K562 (cell line): ENCODE data around the gene FHIT. TPM values are rescaled to one million over a fixed set of nuclear protein-coding genes. Genes with fewer than 3 reads are reported as not detected.

Experiments used
- ATAC-seq: fragments of 200-7000 bp; cut with Tn5 transposase; 3 replicates; pipeline ENCODE4 v1.9.1; 2020; ENCODE audit warnings: moderate library complexity
- BruUV-seq: library from RNA; stranded (reverse); fragments of 400-500 nt; replicated peaks from 2 replicates; lab custom pipeline; 2021; lab: Mats Ljungman, UMichigan
- CTCF ChIA-PET: fragments of 300-600 bp; formaldehyde crosslinking; extraction: SDS; loops from one replicate; lab custom pipeline; 2021; ENCODE audit warnings: low intra/inter-chr PET ratio; lab: Yijun Ruan, JAX
- POLR2A ChIA-PET: fragments of 300-600, 350-650 bp; sonication (Branson Sonifier 250); formaldehyde crosslinking; extraction: SDS; loops from one replicate; lab custom pipeline; 2021; ENCODE audit warnings: antibody characterized with exemption, inconsistent platforms; lab: Yijun Ruan, JAX
- DNase-seq, 4 experiments: peaks; one replicate each; pipeline versions ENCODE4 v3.0.0 to v3.0.0-alpha.2; 2011 to 2018; ENCODE audit warnings: low spot score in 3 of 4, mixed read lengths in 3 of 4; ENCODE audit errors: extremely low read depth in 1 of 4
- FAIRE-seq: peaks from 2 replicates; lab custom pipeline; 2011; peaks lifted over from hg19 to GRCh38; lab: Jason Lieb, UNC
- H2AFZ ChIP-seq: 2 replicates; pipeline ENCODE4 v1.6.0; 2011; ENCODE audit warnings: low read depth, low read length, control low read depth, inconsistent platforms
- H3K27ac ChIP-seq: fragments of 200-600 bp; 3 replicates; pipeline ENCODE4 v1.8.0; 2011; ENCODE audit warnings: low read depth, mild to moderate bottlenecking, control low read depth, inconsistent platforms, low read length, moderate library complexity, mixed read lengths; ENCODE audit errors: extremely low read depth
- H3K27me3 ChIP-seq, 2 experiments: fragments of 300-600 bp in 1 of 2; 2 replicates in 1 of 2; 3 replicates in 1 of 2; pipeline versions ENCODE4 v1.6.0 to v1.8.0; 2011; ENCODE audit warnings: inconsistent platforms in 2 of 2, low read length in 2 of 2, mild to moderate bottlenecking in 1 of 2, mixed read lengths in 1 of 2, moderate library complexity in 1 of 2; ENCODE audit not compliant: control insufficient read depth in 2 of 2, insufficient read depth in 2 of 2
- H3K36me3 ChIP-seq: fragments of 300-600 bp; 3 replicates; pipeline ENCODE4 v1.8.0; 2011; ENCODE audit warnings: mild to moderate bottlenecking, low read length, inconsistent platforms; ENCODE audit not compliant: control insufficient read depth, insufficient read depth
- H3K4me1 ChIP-seq, 2 experiments: fragments of 200-600 bp in 1 of 2; replicated peaks in 1 of 2; 2 replicates in 1 of 2; 3 replicates in 1 of 2; pipeline versions ENCODE4 v1.5.1 to v1.8.0; 2011; ENCODE audit warnings: inconsistent platforms in 2 of 2, low read length in 2 of 2, mild to moderate bottlenecking in 1 of 2, mixed read lengths in 1 of 2, moderate library complexity in 1 of 2; ENCODE audit not compliant: control insufficient read depth in 2 of 2, insufficient read depth in 2 of 2
- H3K4me2 ChIP-seq: 2 replicates; pipeline ENCODE4 v1.6.1; 2011; ENCODE audit warnings: low read length, control low read depth, inconsistent platforms, mixed read lengths; ENCODE audit not compliant: insufficient read depth
- H3K4me3 ChIP-seq: fragments of 200-600 bp; sonication (generic), shearing (Covaris generic); 2 replicates; pipeline ENCODE4 v1.5.1; 2016; ENCODE audit warnings: control low read depth, inconsistent platforms
- H3K79me2 ChIP-seq: fragments of 200-600 bp; 3 replicates; pipeline ENCODE4 v1.8.0; 2011; ENCODE audit warnings: low read length, inconsistent platforms; ENCODE audit not compliant: control insufficient read depth, insufficient read depth
- H3K9ac ChIP-seq, 2 experiments: 2 replicates each; pipeline versions ENCODE4 v1.6.0 to v1.6.1; 2011; ENCODE audit warnings: low read depth in 2 of 2, low read length in 2 of 2, control low read depth in 1 of 2, inconsistent platforms in 1 of 2, mild to moderate bottlenecking in 1 of 2, mixed read lengths in 1 of 2; ENCODE audit not compliant: insufficient read depth in 1 of 2
- H3K9me1 ChIP-seq: one replicate; pipeline ENCODE4 v1.6.0; 2011; ENCODE audit warnings: inconsistent platforms, mild to moderate bottlenecking, low read length, moderate library complexity; ENCODE audit not compliant: control insufficient read depth, insufficient read depth
- H3K9me3 ChIP-seq: replicated peaks from 2 replicates; pipeline ENCODE4 v1.5.1; 2011; ENCODE audit warnings: low read depth, low read length, inconsistent platforms; ENCODE audit not compliant: control insufficient read depth, insufficient read depth
- H4K20me1 ChIP-seq: replicated peaks from 2 replicates; pipeline ENCODE4 v1.6.1; 2011; ENCODE audit warnings: low read length, inconsistent platforms, mixed read lengths; ENCODE audit not compliant: control insufficient read depth, insufficient read depth
- CREB3 ChIP-seq: fragments of 450-650 bp; conservative IDR thresholded peaks from 2 replicates; pipeline ENCODE4 v1.6.1; 2016; ENCODE audit warnings: missing genetic modification characterization, low read depth, mild to moderate bottlenecking, missing compliant biosample characterization, moderate library complexity
- E2F8 ChIP-seq: fragments of 450-650 bp; IDR thresholded peaks from 2 replicates; pipeline ENCODE4 v1.7.1; 2018; ENCODE audit warnings: mild to moderate bottlenecking, low read depth; ENCODE audit not compliant: partially characterized antibody
- PHB ChIP-seq: fragments of 250-450 bp; sonication (Bioruptor Pico); IDR thresholded peaks from 2 replicates; pipeline ENCODE4 v1.5.0; 2021
- WHSC1 ChIP-seq: IDR thresholded peaks from one replicate; pipeline ENCODE4 v1.6.1; 2012; ENCODE audit warnings: low read length, control low read depth, inconsistent platforms
- XRCC5 ChIP-seq: fragments of 200-400 bp; formaldehyde crosslinking; IDR thresholded peaks from 2 replicates; pipeline ENCODE4 v1.6.1; 2017; ENCODE audit warnings: low read depth, mild to moderate bottlenecking, low read length
- ZBTB34 ChIP-seq: fragments of 250-450 bp; sonication (Bioruptor Pico); IDR thresholded peaks from 2 replicates; pipeline ENCODE4 v1.8.0; 2021; ENCODE audit warnings: mild to moderate bottlenecking, moderate library complexity
- ZKSCAN3 ChIP-seq: fragments of 250-450 bp; sonication (Bioruptor Pico); IDR thresholded peaks from 2 replicates; pipeline ENCODE4 v1.4.0; 2020
- ZNF140 ChIP-seq: fragments of 250-450 bp; sonication (Bioruptor Pico); IDR thresholded peaks from 2 replicates; pipeline ENCODE4 v1.8.0; 2021; ENCODE audit warnings: moderate library complexity, mild to moderate bottlenecking, inconsistent platforms
- ZNF143 ChIP-seq: sonication (generic); formaldehyde crosslinking; IDR thresholded peaks from 2 replicates; pipeline ENCODE4 v1.9.0; 2022; ENCODE audit warnings: mild to moderate bottlenecking, missing genetic modification reagents
- ZNF165 ChIP-seq: fragments of 250-450 bp; sonication (Bioruptor Pico); IDR thresholded peaks from 2 replicates; pipeline ENCODE4 v1.4.0; 2020; ENCODE audit warnings: borderline replicate concordance
- ZNF232 ChIP-seq: sonication (generic); formaldehyde crosslinking; IDR thresholded peaks from 2 replicates; pipeline ENCODE4 v1.8.0; 2022; ENCODE audit warnings: mild to moderate bottlenecking, missing genetic modification reagents
- ZNF24 ChIP-seq: fragments of 450-650 bp; IDR thresholded peaks from 2 replicates; pipeline ENCODE4 v1.6.1; 2016
- ZNF282 ChIP-seq: sonication (generic); formaldehyde crosslinking; IDR thresholded peaks from 2 replicates; pipeline ENCODE4 v1.8.1; 2023; ENCODE audit warnings: missing genetic modification reagents
- ZNF655 ChIP-seq: fragments of 250-450 bp; sonication (Bioruptor Pico); IDR thresholded peaks from 2 replicates; pipeline ENCODE4 v1.5.0; 2021
- WGBS: fragments of 100-300 bp; shearing (Covaris generic); methylation state at CpG from one replicate; pipeline ENCODE4 v1.1.6; 2016; ENCODE audit warnings: low coverage, mixed read lengths; ENCODE audit not compliant: insufficient coverage; ENCODE audit errors: missing lambda C conversion rate; 5-methylcytosine and 5-hydroxymethylcytosine counted together
- in situ Hi-C: fragments of 300-500 bp; cut with MboI; formaldehyde crosslinking; loops from 4 replicates; pipeline ENCODE4 v1.15.0; 2018; ENCODE audit warnings: inconsistent platforms, mixed read lengths
- intact Hi-C: fragments of 100-400 bp; cut with micrococcal nuclease; formaldehyde crosslinking; loops from 2 replicates; pipeline ENCODE4 v1.14.2; 2022
- polyA plus RNA-seq, 8 experiments: library from polyadenylated mRNA; depleted of rRNA in 4 of 8; stranded (reverse) in 5 of 8; unstranded in 3 of 8; fragments of >200 nt; fragmentation: Nextera tagmentation in 2 of 8; fragmentation: Illumina TruSeq in 1 of 8; extraction: Ambion mirVana in 2 of 8; extraction: Trizol in 1 of 8; gene quantifications; 2 replicates each; pipeline versions ENCODE4 v1.2.1 to v1.2.3, GENCODE V29; 2011 to 2014; ENCODE audit warnings: inconsistent platforms in 1 of 8, missing spikeins in 1 of 8
- total RNA-seq, 7 experiments: library from RNA; depleted of rRNA in 6 of 7; stranded (reverse); fragments of >200 nt in 6 of 7; fragmentation: Illumina TruSeq in 2 of 7; extraction: Trizol in 2 of 7; gene quantifications; 2 replicates each; pipeline versions ENCODE4 v1.2.1 to v1.2.3, GENCODE V29; 2011 to 2021; ENCODE audit warnings: low replicate concordance in 1 of 7

Gene FHIT
- total and polyA plus RNA-seq, 9 of the 15 experiments (the other 6 are each of a cell fraction or from before 2014, with no cell fraction given): 1.7 to 9.1 (median 4.3) TPM

GRCh38 chr3:59920822-59921221 is 1330.4 kb downstream of the FHIT start:
- Histone ChIP-seq H3K27me3 (no peaks in the 10 kb centered on the region), H2AFZ (no peak overlapping the region), H4K20me1 (no peaks in the 10 kb centered on the region), H3K79me2 (no peaks in the 10 kb centered on the region), H3K4me3 (no peak overlapping the region), H3K4me1 (no peaks in the 10 kb centered on the region), H3K4me2 (no peak overlapping the region), H3K9ac (no peak overlapping the region), H3K27ac (no peak overlapping the region), H3K9me1 (no peaks in the 10 kb centered on the region), H3K9me3 (no peaks in the 10 kb centered on the region), H3K36me3 (no peaks in the 10 kb centered on the region)
- intact Hi-C loops: no loop called here
- DNase-seq: no peak
- WGBS: 33% methylated on average over 2 of the region's 5 CpGs
- POLR2A ChIA-PET: no interaction called here
- no peak for ATAC-seq
- in situ Hi-C loops: no loop called here
- BruUV-seq: no TSS peak
- TF ChIP-seq CREB3 (tag) (no peak), ZNF165 (CRISPR knock-in tag) (no peak), PHB (no peak), ZNF655 (CRISPR knock-in tag) (no peak), ZNF140 (CRISPR knock-in tag) (no peak), ZKSCAN3 (CRISPR knock-in tag) (no peak), ZNF232 (CRISPR knock-in tag) (no peak), XRCC5 (no peak), ZNF282 (CRISPR knock-in tag) (no peak), ZNF143 (CRISPR knock-in tag) (no peak), ZNF24 (no peak), E2F8 (no peak), ZBTB34 (CRISPR knock-in tag) (no peak), WHSC1 (no peak)
- no peak for FAIRE-seq
- CTCF ChIA-PET: no interaction called here
